A549 treated with GW870086 at 1 μM for 4 hours (cell line): ENCODE measurements around the gene NDFIP1. TPM values are rescaled to one million over a fixed set of nuclear protein-coding genes. Genes with fewer than 3 reads are reported as not detected.

Experiments
- total RNA-seq: library from RNA; stranded (reverse); fragments of 200-300 nt; extraction: Qiagen RNA extraction; gene quantifications from 5 replicates; pipeline ENCODE4 v1.2.3, GENCODE V29; 2022; ENCODE audit warnings: low read depth

NDFIP1 gene, protein sequence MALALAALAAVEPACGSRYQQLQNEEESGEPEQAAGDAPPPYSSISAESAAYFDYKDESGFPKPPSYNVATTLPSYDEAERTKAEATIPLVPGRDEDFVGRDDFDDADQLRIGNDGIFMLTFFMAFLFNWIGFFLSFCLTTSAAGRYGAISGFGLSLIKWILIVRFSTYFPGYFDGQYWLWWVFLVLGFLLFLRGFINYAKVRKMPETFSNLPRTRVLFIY
- total RNA-seq: 44.4 to 57.8 TPM (median 50.9 TPM) in 5 replicates

DNA sequence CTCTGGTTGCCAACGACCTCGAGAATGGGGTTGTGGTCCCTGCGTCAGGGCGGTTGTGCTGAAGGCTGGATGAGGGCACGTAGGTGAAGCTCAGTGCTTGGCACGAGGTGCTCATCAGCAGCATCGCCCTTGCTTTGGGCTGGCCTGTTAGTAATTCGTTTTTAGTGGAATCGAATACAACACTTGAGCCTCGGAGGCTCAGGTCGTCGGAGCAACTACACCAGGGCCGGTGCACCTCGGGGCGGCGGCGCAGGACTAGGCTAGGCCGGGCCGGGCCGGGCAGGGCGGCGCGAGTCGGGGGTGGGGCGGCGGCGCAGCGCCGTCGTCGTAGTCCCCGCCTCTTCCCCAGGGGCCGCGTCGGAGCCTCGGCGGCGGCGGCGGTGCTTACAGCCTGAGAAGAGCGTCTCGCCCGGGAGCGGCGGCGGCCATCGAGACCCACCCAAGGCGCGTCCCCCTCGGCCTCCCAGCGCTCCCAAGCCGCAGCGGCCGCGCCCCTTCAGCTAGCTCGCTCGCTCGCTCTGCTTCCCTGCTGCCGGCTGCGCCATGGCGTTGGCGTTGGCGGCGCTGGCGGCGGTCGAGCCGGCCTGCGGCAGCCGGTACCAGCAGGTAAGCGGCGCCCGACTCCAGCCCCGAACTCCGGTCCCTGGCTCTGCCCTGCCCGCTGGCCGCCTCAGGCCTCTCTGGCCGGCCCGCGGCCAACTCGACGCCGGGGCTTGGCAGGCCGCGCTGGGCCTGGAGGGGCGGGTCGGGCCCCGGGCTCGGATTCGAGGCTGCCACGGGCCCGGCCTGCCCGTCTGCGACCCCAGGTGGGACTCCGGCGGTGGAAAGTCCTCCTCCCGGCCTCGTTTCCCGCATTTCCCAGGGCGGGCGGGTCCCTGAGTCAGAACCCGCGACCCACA is at the start of gene NDFIP1:
Gene NDFIP1 (plus strand): TSS at position 348 of the 899 bp plus-strand sequence. CDS start 196 bp downstream, at position 544.

Other genes with a start within 250 kb of the NDFIP1 start
- gene PCDH1, start 230.4 kb upstream of the NDFIP1 start, total RNA-seq: 2.9 to 6.0 TPM (median 5.7 TPM) in 5 replicates
- 40.3 to 57.3 TPM (median 53.8 TPM) in 5 replicates for gene DELE1, start 184.9 kb upstream of the NDFIP1 start, total RNA-seq
- not detected in 5 replicates for gene PCDH12, start 150.6 kb upstream of the NDFIP1 start, total RNA-seq
- 51.1 to 72.2 TPM (median 64.6 TPM) in 5 replicates for gene RNF14, start 139.7 kb upstream of the NDFIP1 start, total RNA-seq
- gene GNPDA1, start 95.8 kb upstream of the NDFIP1 start, total RNA-seq: 61.6 to 77.7 TPM (median 64.4 TPM) in 5 replicates
- gene SPRY4, start 216.2 kb downstream of the NDFIP1 start, total RNA-seq: 6.8 to 10.0 TPM (median 9.2 TPM) in 5 replicates